ENCODE data around the gene LIMCH1. TPM values are rescaled to one million over a fixed set of nuclear protein-coding genes. Genes with fewer than 3 reads are reported as not detected.

Gene LIMCH1
- total and polyA plus RNA-seq, 8 donors = 4.7 to 37.1 (median 17.4) TPM

DNA sequence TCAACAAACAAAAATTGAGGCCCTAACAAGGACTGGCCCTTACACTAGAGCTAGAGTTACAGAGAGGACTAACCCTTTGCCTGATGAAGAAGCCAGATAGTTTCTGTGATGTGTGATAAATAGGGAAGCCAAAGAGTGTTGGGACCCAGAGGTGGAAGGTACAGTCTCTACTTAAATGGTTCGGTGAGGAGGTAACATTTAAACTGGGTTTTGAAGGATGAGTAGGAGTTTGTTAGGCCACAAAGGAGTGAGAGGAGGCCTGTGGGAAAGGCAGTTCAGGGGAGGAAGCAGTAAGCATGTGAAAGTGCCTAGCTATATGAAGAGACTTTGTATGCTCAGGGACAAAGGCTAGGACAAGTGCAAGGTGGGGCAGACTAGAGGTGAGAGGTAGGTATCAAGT lies 23.8 kb upstream of the LIMCH1 start:
- Histone ChIP-seq H3K27ac (no peak overlapping the region), H3K4me1 (no peaks in the 10 kb centered on the region), H3K36me3 (no peaks in the 10 kb centered on the region), H3K4me3 (no peak overlapping the region), H3K9me3 (no peaks in the 10 kb centered on the region), H3K27me3 (no peaks in the 10 kb centered on the region)
- TF ChIP-seq EP300 (IDR thresholded peaks at IDR 0.05) (no peak), POLR2A (IDR thresholded peaks at IDR 0.05) (no peak), POLR2AphosphoS5 (IDR thresholded peaks at IDR 0.05) (no peak)
- TF ChIP-seq, protein P1, sequence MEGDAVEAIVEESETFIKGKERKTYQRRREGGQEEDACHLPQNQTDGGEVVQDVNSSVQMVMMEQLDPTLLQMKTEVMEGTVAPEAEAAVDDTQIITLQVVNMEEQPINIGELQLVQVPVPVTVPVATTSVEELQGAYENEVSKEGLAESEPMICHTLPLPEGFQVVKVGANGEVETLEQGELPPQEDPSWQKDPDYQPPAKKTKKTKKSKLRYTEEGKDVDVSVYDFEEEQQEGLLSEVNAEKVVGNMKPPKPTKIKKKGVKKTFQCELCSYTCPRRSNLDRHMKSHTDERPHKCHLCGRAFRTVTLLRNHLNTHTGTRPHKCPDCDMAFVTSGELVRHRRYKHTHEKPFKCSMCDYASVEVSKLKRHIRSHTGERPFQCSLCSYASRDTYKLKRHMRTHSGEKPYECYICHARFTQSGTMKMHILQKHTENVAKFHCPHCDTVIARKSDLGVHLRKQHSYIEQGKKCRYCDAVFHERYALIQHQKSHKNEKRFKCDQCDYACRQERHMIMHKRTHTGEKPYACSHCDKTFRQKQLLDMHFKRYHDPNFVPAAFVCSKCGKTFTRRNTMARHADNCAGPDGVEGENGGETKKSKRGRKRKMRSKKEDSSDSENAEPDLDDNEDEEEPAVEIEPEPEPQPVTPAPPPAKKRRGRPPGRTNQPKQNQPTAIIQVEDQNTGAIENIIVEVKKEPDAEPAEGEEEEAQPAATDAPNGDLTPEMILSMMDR (IDR thresholded peaks at IDR 0.05) = no peak
- intact Hi-C loops (cut with DNase I; ENCODE audit: low total_unique reads) = no loop called here
- DNase-seq = no peak
- 87 to 100% (median 96%) methylated on average over 1 of the region's 1 CpG for WGBS, 5 donors

DNA sequence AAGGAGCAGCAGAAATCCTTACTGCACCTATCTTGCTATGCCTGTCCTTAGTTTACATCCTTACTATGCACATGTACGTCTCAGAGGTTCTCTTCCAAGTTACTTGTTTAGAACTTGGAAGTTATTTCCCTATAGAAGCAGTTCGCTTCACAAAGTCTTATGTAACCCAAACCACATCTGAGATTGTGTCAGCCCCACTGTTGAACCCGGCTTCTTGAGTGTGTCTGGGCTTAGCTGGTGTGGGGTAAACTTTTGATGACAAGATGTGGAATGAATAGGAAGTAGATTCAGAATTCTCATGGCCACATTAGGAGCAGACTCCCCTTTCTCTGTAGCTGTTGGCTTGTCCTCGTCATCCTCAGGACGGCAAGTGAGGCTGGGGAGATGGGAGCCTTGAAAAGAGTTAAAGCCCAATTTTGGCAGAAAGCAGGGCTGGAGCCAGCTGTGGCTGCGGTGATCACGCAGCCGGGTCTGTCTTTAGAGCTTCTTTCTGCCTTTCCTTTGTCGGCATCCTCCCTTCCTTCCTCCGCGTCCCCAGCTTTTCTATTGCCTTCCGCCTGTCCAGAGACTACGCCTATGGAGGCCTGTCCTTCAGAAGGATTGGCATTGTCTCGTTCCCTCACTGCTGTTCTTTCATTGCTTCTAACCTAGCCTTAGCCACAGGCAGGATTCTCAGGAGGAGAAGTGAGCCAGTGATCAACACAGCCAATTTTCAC lies 23.0 kb upstream of the LIMCH1 start:
- intact Hi-C loops (cut with DNase I; ENCODE audit: low total_unique reads) = no loop called here
- Histone ChIP-seq H3K4me1 (no peaks in the 10 kb centered on the region), H3K9me3 (no peaks in the 10 kb centered on the region), H3K27me3 (no peaks in the 10 kb centered on the region), H3K36me3 (no peaks in the 10 kb centered on the region), H3K4me3 (no peak overlapping the region), H3K27ac (no peak overlapping the region)
- DNase-seq = no peak
- WGBS, 5 donors = 77 to 84% (median 84%) methylated on average over 14 of the region's 14 CpGs
- no peak for TF ChIP-seq EP300 (IDR thresholded peaks at IDR 0.05)
- TF ChIP-seq, protein P1 (IDR thresholded peaks at IDR 0.05) = no peak
- TF ChIP-seq POLR2A (IDR thresholded peaks at IDR 0.05) = no peak
- TF ChIP-seq POLR2AphosphoS5 (IDR thresholded peaks at IDR 0.05) = no peak

DNA sequence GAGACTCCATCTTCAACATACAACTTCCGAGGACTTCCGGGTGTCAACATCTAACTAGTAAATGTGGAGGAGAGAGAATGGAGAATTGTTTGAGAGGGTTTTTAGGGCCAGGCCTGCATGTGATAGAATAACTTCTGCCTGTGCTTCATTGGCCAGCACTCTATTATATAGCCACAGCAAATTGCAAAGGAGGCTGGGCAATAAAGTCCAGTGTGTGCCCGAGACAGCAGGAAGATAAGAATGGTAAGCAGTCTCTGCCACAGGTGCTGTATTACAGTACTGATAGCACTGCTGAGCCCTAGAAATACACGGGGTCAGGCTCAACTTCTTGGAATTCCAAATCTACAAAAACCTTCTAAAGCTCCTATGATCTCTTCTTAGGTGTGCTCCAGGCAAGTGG lies 20.8 kb upstream of the LIMCH1 start:
- 63 to 74% (median 66%) methylated on average over 4 of the region's 4 CpGs for WGBS, 5 donors
- H3K36me3 ChIP-seq = no peaks in the 10 kb centered on the region
- intact Hi-C loops (cut with DNase I; ENCODE audit: low total_unique reads) = no loop called here

DNA sequence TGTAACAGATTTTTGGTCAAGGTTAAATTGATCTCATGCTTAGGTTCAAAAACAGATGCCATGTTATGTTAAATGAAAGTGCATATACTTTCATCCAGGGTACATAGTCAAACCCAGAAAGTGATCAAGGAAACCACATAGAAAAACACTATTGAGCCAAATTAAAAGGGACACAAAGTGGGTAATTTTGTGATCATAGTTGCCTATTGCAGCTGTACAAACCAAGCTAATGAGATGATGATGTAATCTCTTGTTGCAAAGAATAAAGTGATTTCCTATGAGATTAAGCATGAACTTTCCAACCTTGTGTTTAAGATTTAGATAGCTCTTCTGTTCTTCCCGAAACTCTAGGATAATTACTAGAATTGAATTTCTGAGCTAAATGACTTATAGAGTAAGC lies 20.2 kb upstream of the LIMCH1 start:
- TF ChIP-seq POLR2AphosphoS5 (IDR thresholded peaks at IDR 0.05) = no peak
- TF ChIP-seq, protein P1 (IDR thresholded peaks at IDR 0.05) = no peak
- no peak for TF ChIP-seq EP300 (IDR thresholded peaks at IDR 0.05)
- no peak for TF ChIP-seq POLR2A (IDR thresholded peaks at IDR 0.05)
- H3K36me3 ChIP-seq = no peaks in the 10 kb centered on the region
- H3K4me3 ChIP-seq = no peak overlapping the region
- no peaks in the 10 kb centered on the region for H3K9me3 ChIP-seq
- intact Hi-C loops (cut with DNase I; ENCODE audit: low total_unique reads) = no loop called here
- no peaks in the 10 kb centered on the region for H3K27me3 ChIP-seq
- DNase-seq = no peak
- no peaks in the 10 kb centered on the region for H3K4me1 ChIP-seq
- WGBS, 5 donors = 83 to 90% (median 88%) methylated on average over 1 of the region's 1 CpG
- H3K27ac ChIP-seq = no peak overlapping the region

More for the DNA sequence above, 20.8 kb upstream of the LIMCH1 start:
- TF ChIP-seq, protein P1 (IDR thresholded peaks at IDR 0.05) = no peak
- TF ChIP-seq EP300 (IDR thresholded peaks at IDR 0.05) = no peak
- no peak for TF ChIP-seq POLR2A (IDR thresholded peaks at IDR 0.05)
- no peak for TF ChIP-seq POLR2AphosphoS5 (IDR thresholded peaks at IDR 0.05)
- Histone ChIP-seq H3K4me3 (no peak overlapping the region), H3K27me3 (no peaks in the 10 kb centered on the region), H3K27ac (no peak overlapping the region), H3K4me1 (no peaks in the 10 kb centered on the region), H3K9me3 (no peaks in the 10 kb centered on the region)
- no peak for DNase-seq
